GM12873 (cell line): ENCODE data around the gene WWC2.

Experiments used
- TF ChIP-seq, protein P1 (sequence below): IDR thresholded peaks from 2 replicates; pipeline ENCODE4 v1.5.1; 2012; ENCODE audit warnings: low read depth, mild to moderate bottlenecking, moderate library complexity, low read length, control low read depth; ENCODE audit not compliant: insufficient read depth; ENCODE audit errors: missing control alignments

WWC2 gene

GRCh38 chr4:183185559-183185958, 86.5 kb downstream of the WWC2 start:
- TF ChIP-seq, protein P1, sequence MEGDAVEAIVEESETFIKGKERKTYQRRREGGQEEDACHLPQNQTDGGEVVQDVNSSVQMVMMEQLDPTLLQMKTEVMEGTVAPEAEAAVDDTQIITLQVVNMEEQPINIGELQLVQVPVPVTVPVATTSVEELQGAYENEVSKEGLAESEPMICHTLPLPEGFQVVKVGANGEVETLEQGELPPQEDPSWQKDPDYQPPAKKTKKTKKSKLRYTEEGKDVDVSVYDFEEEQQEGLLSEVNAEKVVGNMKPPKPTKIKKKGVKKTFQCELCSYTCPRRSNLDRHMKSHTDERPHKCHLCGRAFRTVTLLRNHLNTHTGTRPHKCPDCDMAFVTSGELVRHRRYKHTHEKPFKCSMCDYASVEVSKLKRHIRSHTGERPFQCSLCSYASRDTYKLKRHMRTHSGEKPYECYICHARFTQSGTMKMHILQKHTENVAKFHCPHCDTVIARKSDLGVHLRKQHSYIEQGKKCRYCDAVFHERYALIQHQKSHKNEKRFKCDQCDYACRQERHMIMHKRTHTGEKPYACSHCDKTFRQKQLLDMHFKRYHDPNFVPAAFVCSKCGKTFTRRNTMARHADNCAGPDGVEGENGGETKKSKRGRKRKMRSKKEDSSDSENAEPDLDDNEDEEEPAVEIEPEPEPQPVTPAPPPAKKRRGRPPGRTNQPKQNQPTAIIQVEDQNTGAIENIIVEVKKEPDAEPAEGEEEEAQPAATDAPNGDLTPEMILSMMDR, result no peak

- TF ChIP-seq, protein P1, result no peak
Measured at GRCh38 chr4:183186813-183187212, 87.8 kb downstream of the WWC2 start.

DNA sequence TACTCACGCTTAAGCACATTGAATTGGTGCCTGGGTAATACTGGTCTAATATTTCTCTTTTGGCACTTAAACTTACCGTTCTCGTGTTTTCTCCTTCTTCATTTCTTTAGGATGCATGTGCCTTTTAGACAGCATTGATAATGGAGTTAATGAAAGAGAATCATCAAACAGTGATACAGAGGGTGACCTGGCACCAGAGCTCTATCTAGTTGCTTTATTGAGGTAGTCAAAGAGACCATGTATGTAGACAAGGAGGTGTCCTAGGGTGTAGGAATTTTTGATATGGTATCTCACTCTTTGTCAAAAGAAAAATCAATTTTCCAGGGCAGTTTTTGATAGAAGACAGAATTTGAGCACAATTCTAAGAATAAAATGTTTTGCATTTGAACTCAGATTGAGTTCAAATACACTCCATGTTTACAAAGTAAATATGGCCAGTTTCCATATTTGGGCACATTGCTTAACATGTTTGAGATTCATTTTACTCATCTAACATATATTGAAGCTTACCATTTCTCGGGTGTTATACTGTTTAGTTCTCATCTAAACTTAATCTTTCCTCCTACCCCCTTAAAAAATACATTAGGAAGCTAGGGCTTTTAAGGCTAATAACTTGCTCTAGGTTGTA, 92.0 kb downstream of the WWC2 start:
- TF ChIP-seq, protein P1, result no peak

DNA sequence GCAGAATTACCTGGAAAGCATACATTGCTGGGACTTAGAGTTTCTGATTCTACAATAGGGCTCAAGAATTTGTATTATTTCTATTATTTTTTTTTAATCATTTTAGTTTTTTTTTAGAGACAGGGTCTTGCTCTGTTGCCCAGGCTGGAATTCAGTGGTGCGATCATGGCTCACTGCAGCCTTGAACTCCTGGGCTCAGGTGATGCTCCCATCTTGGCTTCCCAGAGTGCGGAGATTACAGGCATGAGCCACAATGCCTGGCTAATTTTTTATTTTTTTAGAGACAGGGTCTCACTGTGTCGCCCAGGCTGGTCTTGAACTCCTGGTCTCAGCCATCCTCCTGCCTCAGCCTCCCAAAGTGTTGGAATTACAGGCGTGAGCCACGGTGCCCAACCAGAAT, 92.6 kb downstream of the WWC2 start:
- TF ChIP-seq, protein P1, result no peak

- TF ChIP-seq, protein P1, result no peak
Measured at GRCh38 chr4:183192571-183192970, 93.5 kb downstream of the WWC2 start.

DNA sequence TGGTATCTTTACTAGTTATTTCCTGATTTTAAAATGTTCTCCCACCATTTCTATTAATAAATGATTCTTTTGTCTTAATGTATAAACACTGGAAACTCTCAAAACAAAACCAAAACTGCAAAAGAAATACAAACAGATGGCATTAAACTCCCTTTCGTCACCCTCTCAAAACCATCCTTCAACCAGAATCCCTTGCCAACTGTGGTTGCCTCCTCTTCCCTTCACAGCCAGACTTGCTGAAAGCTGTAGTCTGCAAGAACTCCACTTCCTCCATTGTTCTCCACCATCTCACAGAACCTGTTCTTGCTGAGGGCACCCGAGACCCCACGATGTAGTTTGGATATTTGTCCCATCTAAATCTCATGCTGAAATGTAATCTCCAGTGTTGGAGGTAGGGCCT, 96.5 kb downstream of the WWC2 start:
- TF ChIP-seq, protein P1, result no peak

- TF ChIP-seq, protein P1, result no peak
Measured at GRCh38 chr4:183197140-183197539, 98.1 kb downstream of the WWC2 start.
